Right atrium auricular region (tissue), 2 donors: Measurements from ENCODE around the gene EDARADD. TPM values are rescaled to one million over a fixed set of nuclear protein-coding genes. Genes with fewer than 3 reads are reported as not detected.
A peak's percentile ranks its signal among the peaks of the same experiment; 100 is the strongest.

ENCODE experiments used
- DNase-seq: peaks from one replicate; pipeline ENCODE4 v3.0.0-alpha.2; 2019; ENCODE audit warnings: low spot score
- H3K27ac ChIP-seq, 2 donors: fragments of 200-600 bp; sonication (generic); 1 replicate in 1 of 2; 2 replicates in 1 of 2; pipeline ENCODE4 v1.5.1; 2016 to 2019
- H3K27me3 ChIP-seq, 2 donors: fragments of 200-600 bp; sonication (generic); one replicate each; pipeline versions ENCODE4 v1.5.1 to v1.6.0; 2017 to 2019
- H3K36me3 ChIP-seq: fragments of 200-600 bp; sonication (generic); one replicate; pipeline ENCODE4 v1.5.1; 2016
- H3K4me1 ChIP-seq, 2 donors: fragments of 200-600 bp; sonication (generic); one replicate each; pipeline versions ENCODE4 v1.5.1 to v1.6.0; 2017 to 2019
- H3K4me3 ChIP-seq, 2 donors: fragments of 200-600 bp; sonication (generic); 1 replicate in 1 of 2; 2 replicates in 1 of 2; pipeline ENCODE4 v1.5.1; 2017 to 2019; ENCODE audit warnings: mild to moderate bottlenecking in 1 of 2, moderate library complexity in 1 of 2
- H3K9me3 ChIP-seq, 2 donors: fragments of 200-600 bp; sonication (generic); one replicate each; pipeline ENCODE4 v1.5.1; 2019
- total RNA-seq, 2 donors: library from RNA; depleted of rRNA; stranded (reverse); fragments of >200 nt; gene quantifications; one replicate each; pipeline ENCODE4 v1.1.0, GENCODE V29; 2016
- TF ChIP-seq, protein P1 (sequence below), 2 donors: fragments of 200-600 bp; sonication (generic); IDR thresholded peaks; one replicate each; pipeline ENCODE4 v1.5.1; 2019; ENCODE audit warnings: antibody characterized with exemption in 2 of 2

The EDARADD gene
- total RNA-seq, 2 donors from 2014 or later, result 0.63 TPM; not detected in 1

DNA sequence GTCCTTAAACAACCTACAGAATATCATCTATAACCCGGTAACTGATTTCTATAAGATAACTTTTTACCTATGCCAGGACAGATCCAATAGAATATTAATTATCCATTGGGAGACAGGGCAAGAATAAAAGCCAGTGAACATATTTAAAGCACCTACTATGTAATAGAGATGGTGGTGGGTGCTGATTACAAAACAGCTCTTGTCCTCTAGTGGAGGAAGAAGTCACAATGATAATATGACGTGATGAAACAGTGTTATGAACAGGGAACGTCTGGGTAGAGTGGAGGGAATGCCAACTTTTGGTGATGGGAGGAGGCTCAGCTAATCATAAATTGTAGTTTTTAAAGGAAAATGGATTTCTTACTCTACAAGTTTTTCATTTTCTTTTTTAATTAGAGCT, 132.0 kb downstream of the EDARADD start:
- no peak overlapping the region for H3K27ac ChIP-seq
- peaks cover 34% of the 10 kb centered on the region for H3K36me3 ChIP-seq
- no peaks in the 10 kb centered on the region for H3K9me3 ChIP-seq
- H3K4me1 ChIP-seq, result peaks cover 0 to 17% of the 10 kb centered on the region in 2 donors
- H3K27me3 ChIP-seq, result no peaks in the 10 kb centered on the region
- no peak overlapping the region for H3K4me3 ChIP-seq
- no peak for DNase-seq
- TF ChIP-seq, protein P1, sequence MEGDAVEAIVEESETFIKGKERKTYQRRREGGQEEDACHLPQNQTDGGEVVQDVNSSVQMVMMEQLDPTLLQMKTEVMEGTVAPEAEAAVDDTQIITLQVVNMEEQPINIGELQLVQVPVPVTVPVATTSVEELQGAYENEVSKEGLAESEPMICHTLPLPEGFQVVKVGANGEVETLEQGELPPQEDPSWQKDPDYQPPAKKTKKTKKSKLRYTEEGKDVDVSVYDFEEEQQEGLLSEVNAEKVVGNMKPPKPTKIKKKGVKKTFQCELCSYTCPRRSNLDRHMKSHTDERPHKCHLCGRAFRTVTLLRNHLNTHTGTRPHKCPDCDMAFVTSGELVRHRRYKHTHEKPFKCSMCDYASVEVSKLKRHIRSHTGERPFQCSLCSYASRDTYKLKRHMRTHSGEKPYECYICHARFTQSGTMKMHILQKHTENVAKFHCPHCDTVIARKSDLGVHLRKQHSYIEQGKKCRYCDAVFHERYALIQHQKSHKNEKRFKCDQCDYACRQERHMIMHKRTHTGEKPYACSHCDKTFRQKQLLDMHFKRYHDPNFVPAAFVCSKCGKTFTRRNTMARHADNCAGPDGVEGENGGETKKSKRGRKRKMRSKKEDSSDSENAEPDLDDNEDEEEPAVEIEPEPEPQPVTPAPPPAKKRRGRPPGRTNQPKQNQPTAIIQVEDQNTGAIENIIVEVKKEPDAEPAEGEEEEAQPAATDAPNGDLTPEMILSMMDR (IDR thresholded peaks at IDR 0.05), result no peak

DNA sequence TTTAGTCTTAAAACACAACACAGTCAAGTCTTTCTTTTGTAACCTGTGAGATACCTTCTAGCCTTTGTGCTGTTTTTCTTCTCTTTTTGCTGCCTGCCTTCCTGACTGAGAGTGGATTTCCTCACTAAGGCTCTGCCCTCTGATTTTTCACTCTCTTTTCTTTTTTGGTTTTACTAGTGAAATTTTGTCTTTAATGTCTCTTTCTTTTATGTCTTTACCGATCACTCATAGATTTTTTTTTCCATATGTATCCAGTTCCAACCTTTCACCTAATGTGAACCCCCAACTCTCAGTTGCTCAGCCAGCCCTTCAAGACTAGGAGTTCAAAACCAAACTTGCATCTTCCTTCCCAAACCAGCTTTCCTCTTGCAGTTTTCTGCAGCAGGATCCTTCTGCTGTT, 136.2 kb downstream of the EDARADD start:
- H3K4me1 ChIP-seq, result peaks cover 0 to 23% of the 10 kb centered on the region in 2 donors
- TF ChIP-seq, protein P1 (IDR thresholded peaks at IDR 0.05), result no peak
- peaks cover 46% of the 10 kb centered on the region for H3K36me3 ChIP-seq

DNA sequence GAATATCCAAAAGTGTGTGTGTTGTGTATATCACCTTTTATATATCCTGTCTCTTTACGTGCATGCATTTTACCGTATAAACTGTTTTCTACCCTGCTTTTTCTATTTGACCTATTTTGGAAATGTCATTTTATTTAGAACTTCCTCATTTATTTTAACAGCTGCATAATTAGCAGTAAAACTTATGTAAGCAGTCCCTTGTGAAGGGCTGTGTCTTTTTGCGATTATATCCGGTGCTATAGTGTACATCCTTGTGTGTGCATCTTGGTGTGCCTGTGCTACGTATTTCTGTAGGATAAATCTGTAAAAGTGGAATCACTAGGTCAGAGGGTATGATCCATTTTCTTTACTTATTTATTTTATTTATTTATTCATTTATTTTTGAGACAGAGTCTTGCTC, 136.9 kb downstream of the EDARADD start:
- H3K4me3 ChIP-seq, result no peak overlapping the region
- no peak for DNase-seq
- H3K36me3 ChIP-seq, result peaks cover 42% of the 10 kb centered on the region
- H3K27ac ChIP-seq, result no peak overlapping the region
- H3K27me3 ChIP-seq, result no peaks in the 10 kb centered on the region
- peaks cover 0 to 18% of the 10 kb centered on the region in 2 donors for H3K4me1 ChIP-seq
- TF ChIP-seq, protein P1 (IDR thresholded peaks at IDR 0.05), result no peak
- H3K9me3 ChIP-seq, result no peaks in the 10 kb centered on the region

More for the DNA sequence above, 136.2 kb downstream of the EDARADD start:
- H3K4me3 ChIP-seq, result no peak overlapping the region
- no peak for DNase-seq
- no peak overlapping the region for H3K27ac ChIP-seq
- H3K27me3 ChIP-seq, result no peaks in the 10 kb centered on the region
- no peaks in the 10 kb centered on the region for H3K9me3 ChIP-seq

DNA sequence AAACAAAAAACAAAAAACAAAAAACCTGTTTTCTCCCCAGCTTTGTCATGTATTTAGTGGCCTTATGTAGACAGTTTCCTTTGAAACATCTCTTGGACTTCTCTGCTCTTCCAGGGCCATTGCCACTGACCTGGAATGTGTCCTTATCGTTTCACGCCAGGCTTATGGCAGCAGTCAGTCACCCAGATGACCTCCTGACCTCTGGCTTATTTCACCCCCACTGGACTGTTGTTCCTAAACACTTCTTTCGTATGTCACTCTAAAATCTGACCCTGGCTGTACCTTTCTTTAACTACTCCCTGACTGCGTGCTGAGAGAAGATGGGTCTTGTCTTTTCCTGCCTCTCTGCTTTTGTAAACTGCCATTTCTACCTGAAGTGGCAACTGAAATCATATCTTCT, 138.8 kb downstream of the EDARADD start:
- H3K27me3 ChIP-seq, result no peaks in the 10 kb centered on the region
- H3K36me3 ChIP-seq, result peaks cover 30% of the 10 kb centered on the region
- H3K4me1 ChIP-seq, result peaks cover 0 to 18% of the 10 kb centered on the region in 2 donors
- no peak overlapping the region for H3K4me3 ChIP-seq
- no peak for DNase-seq
- no peaks in the 10 kb centered on the region for H3K9me3 ChIP-seq
- peak overlapping the region in 1 of 2 donors; percentile 62 for H3K27ac ChIP-seq
- TF ChIP-seq, protein P1 (IDR thresholded peaks at IDR 0.05), result no peak

DNA sequence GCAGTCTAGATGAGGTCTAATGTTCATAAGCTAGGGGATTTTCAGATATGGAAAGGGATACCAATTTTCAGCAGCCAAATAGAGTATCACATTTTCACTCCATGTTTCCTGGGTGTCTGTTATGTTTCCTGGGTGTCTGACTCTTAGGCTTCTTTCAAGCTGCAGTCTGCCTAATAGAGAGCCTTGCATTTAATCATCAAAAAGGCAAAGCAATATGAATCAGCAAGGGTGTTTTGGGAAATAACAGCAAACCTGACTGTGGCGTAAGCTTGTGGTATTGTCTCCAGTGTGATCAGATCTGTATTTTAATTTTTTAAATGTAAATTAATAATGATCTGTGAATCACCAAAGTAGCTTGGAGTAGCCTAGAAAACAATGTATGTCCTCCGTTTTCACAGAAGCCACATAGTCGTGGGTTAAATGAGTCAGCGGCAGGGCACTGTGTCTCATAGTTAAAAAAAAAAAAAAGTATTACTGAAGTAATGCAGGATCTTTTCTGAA, 140.1 kb downstream of the EDARADD start:
- Histone ChIP-seq H3K9me3 (no peaks in the 10 kb centered on the region), H3K36me3 (peaks cover 33% of the 10 kb centered on the region), H3K4me3 (no peak overlapping the region), H3K27me3 (no peaks in the 10 kb centered on the region), H3K27ac (no peak overlapping the region), H3K4me1 (peaks cover 0 to 18% of the 10 kb centered on the region in 2 donors)
- no peak for DNase-seq
- TF ChIP-seq, protein P1 (IDR thresholded peaks at IDR 0.05), result no peak

Other genes with a start within 250 kb of the EDARADD start
- gene ERO1B, start 112.3 kb upstream of the EDARADD start, total RNA-seq, result 1 to 10 TPM; 5.0 to 7.6 TPM
- 100 to 1,000 TPM; 103 to 113 TPM for gene LGALS8, start 129.7 kb downstream of the EDARADD start, total RNA-seq
- 1 to 10 TPM; 7.1 to 8.6 TPM for gene HEATR1, start 210.2 kb downstream of the EDARADD start, total RNA-seq